H9 (cell line): Measurements from ENCODE around the gene MTA1. TPM values are rescaled to one million over a fixed set of nuclear protein-coding genes. Genes with fewer than 3 reads are reported as not detected.
A peak's percentile ranks its signal among the peaks of the same experiment; 100 is the strongest.

Experiments used
- DNase-seq: peaks from one replicate; pipeline ENCODE4 v3.0.0-alpha.2; 2017
- H2AFZ ChIP-seq: one replicate; pipeline ENCODE4 v1.6.1; 2013; ENCODE audit warnings: mild to moderate bottlenecking, low read length, control low read depth, moderate library complexity
- H2AK5ac ChIP-seq: 2 replicates; pipeline ENCODE4 v1.6.1; 2013; ENCODE audit warnings: low read length, control low read depth, mixed read lengths; ENCODE audit not compliant: insufficient read length
- H2BK120ac ChIP-seq: one replicate; pipeline ENCODE4 v1.6.1; 2013; ENCODE audit warnings: low read depth, mild to moderate bottlenecking, low read length, control low read depth, inconsistent platforms; ENCODE audit not compliant: poor library complexity, severe bottlenecking
- H2BK12ac ChIP-seq: 2 replicates; pipeline ENCODE4 v1.6.1; 2013; ENCODE audit warnings: low read length, control low read depth, mixed read lengths, low read depth; ENCODE audit not compliant: insufficient read length
- H2BK15ac ChIP-seq: 2 replicates; pipeline ENCODE4 v1.6.1; 2013; ENCODE audit warnings: low read depth, low read length, control low read depth
- H2BK20ac ChIP-seq: one replicate; pipeline ENCODE4 v1.6.1; 2013; ENCODE audit warnings: low read depth, mild to moderate bottlenecking, low read length, control low read depth, inconsistent platforms; ENCODE audit not compliant: poor library complexity, severe bottlenecking
- H2BK5ac ChIP-seq: 2 replicates; pipeline ENCODE4 v1.6.1; 2013; ENCODE audit warnings: low read length, control low read depth, mixed read lengths; ENCODE audit not compliant: insufficient read length
- H3K14ac ChIP-seq: 2 replicates; pipeline ENCODE4 v1.6.1; 2013; ENCODE audit warnings: low read length, control low read depth; ENCODE audit not compliant: insufficient read depth
- H3K18ac ChIP-seq: 2 replicates; pipeline ENCODE4 v1.6.1; 2013; ENCODE audit warnings: low read depth, mild to moderate bottlenecking, mixed read lengths, low read length, control low read depth; ENCODE audit not compliant: insufficient read length
- H3K23ac ChIP-seq: 2 replicates; pipeline ENCODE4 v1.6.1; 2013; ENCODE audit warnings: low read length, control low read depth, mixed read lengths, low read depth; ENCODE audit not compliant: insufficient read length
- H3K23me2 ChIP-seq: 2 replicates; pipeline ENCODE4 v1.6.1; 2013; ENCODE audit warnings: low read depth, mild to moderate bottlenecking, mixed read lengths, low read length, control low read depth; ENCODE audit not compliant: insufficient read length, poor library complexity, severe bottlenecking
- H3K27ac ChIP-seq: 2 replicates; pipeline ENCODE4 v1.5.1; 2013; ENCODE audit warnings: low read length, control low read depth, mixed read lengths, low read depth; ENCODE audit not compliant: insufficient read length
- H3K27me3 ChIP-seq: 2 replicates; pipeline ENCODE4 v1.6.1; 2013; ENCODE audit warnings: low read length, control low read depth, inconsistent platforms; ENCODE audit not compliant: insufficient read depth
- H3K4ac ChIP-seq: 2 replicates; pipeline ENCODE4 v1.6.1; 2013; ENCODE audit warnings: low read depth, mild to moderate bottlenecking, control low read depth, inconsistent platforms, low read length, moderate library complexity
- H3K4me1 ChIP-seq: 2 replicates; pipeline ENCODE4 v1.6.1; 2013; ENCODE audit warnings: low read length, control low read depth, inconsistent platforms; ENCODE audit not compliant: insufficient read depth
- H3K4me2 ChIP-seq: 2 replicates; pipeline ENCODE4 v1.6.1; 2013; ENCODE audit warnings: low read length, control low read depth, mixed read lengths; ENCODE audit not compliant: insufficient read length, insufficient read depth
- H3K56ac ChIP-seq: 2 replicates; pipeline ENCODE4 v1.6.1; 2013; ENCODE audit warnings: low read depth, mild to moderate bottlenecking, mixed read lengths, low read length, control low read depth; ENCODE audit not compliant: insufficient read length
- H3K79me1 ChIP-seq: 2 replicates; pipeline ENCODE4 v1.6.1; 2013; ENCODE audit warnings: low read depth, mild to moderate bottlenecking, moderate library complexity, low read length, control low read depth, inconsistent platforms; ENCODE audit not compliant: insufficient read depth, poor library complexity, severe bottlenecking
- H3K79me2 ChIP-seq: 2 replicates; pipeline ENCODE4 v1.6.1; 2013; ENCODE audit warnings: low read length, control low read depth, inconsistent platforms; ENCODE audit not compliant: insufficient read depth
- H3K9ac ChIP-seq: 2 replicates; pipeline ENCODE4 v1.6.1; 2013; ENCODE audit warnings: low read length, control low read depth, mixed read lengths; ENCODE audit not compliant: insufficient read length; ENCODE audit errors: extremely low read depth
- H3K9me3 ChIP-seq: one replicate; pipeline ENCODE4 v1.6.1; 2013; ENCODE audit warnings: low read depth, low read length, inconsistent platforms; ENCODE audit not compliant: control insufficient read depth
- H3T11ph ChIP-seq: one replicate; pipeline ENCODE4 v1.6.1; 2013; ENCODE audit warnings: mild to moderate bottlenecking, low read length, control low read depth, inconsistent platforms
- H4K20me1 ChIP-seq: one replicate; pipeline ENCODE4 v1.6.1; 2013; ENCODE audit not compliant: control insufficient read depth, insufficient read length, insufficient read depth
- H4K5ac ChIP-seq: 2 replicates; pipeline ENCODE4 v1.6.1; 2013; ENCODE audit warnings: low read depth, mild to moderate bottlenecking, mixed read lengths, low read length, control low read depth; ENCODE audit not compliant: insufficient read length
- H4K8ac ChIP-seq: replicated peaks from 2 replicates; pipeline ENCODE4 v1.6.1; 2013; ENCODE audit warnings: low read length, control low read depth, mixed read lengths, low read depth; ENCODE audit not compliant: insufficient read length
- H4K91ac ChIP-seq: 2 replicates; pipeline ENCODE4 v1.6.1; 2013; ENCODE audit warnings: low read depth, mild to moderate bottlenecking, moderate library complexity, mixed read lengths, low read length, control low read depth; ENCODE audit not compliant: insufficient read length
- H3K27ac Mint-ChIP-seq, 3 experiments: 2 replicates in 2 of 3; 3 replicates in 1 of 3; pipeline ENCODE4 v1.8.0; 2020 to 2021; ENCODE audit warnings: mixed read lengths in 3 of 3, mild to moderate bottlenecking in 1 of 3, moderate library complexity in 1 of 3
- H3K27me3 Mint-ChIP-seq: 2 replicates; pipeline ENCODE4 v1.8.0; 2021; ENCODE audit warnings: low read depth, mild to moderate bottlenecking, moderate library complexity, mixed read lengths
- H3K36me3 Mint-ChIP-seq, 3 experiments: 2 replicates in 2 of 3; 3 replicates in 1 of 3; pipeline ENCODE4 v1.8.0; 2020 to 2021; ENCODE audit warnings: low read depth in 3 of 3, mixed read lengths in 3 of 3; ENCODE audit not compliant: insufficient read depth in 1 of 3
- H3K4me1 Mint-ChIP-seq, 2 experiments: 2 replicates each; pipeline ENCODE4 v1.8.0; 2020; ENCODE audit warnings: mixed read lengths in 2 of 2
- H3K4me3 Mint-ChIP-seq, 2 experiments: 2 replicates in 1 of 2; 3 replicates in 1 of 2; pipeline ENCODE4 v1.8.0; 2020 to 2021; ENCODE audit warnings: mild to moderate bottlenecking in 2 of 2, mixed read lengths in 2 of 2, moderate library complexity in 1 of 2
- H3K9me3 Mint-ChIP-seq, 2 experiments: 2 replicates in 1 of 2; 3 replicates in 1 of 2; pipeline ENCODE4 v1.8.0; 2020; ENCODE audit warnings: mild to moderate bottlenecking in 2 of 2, mixed read lengths in 2 of 2, moderate library complexity in 1 of 2
- CTCF ChIP-seq: fragments of 200-600 bp; sonication (generic); conservative IDR thresholded peaks from 3 replicates; pipeline ENCODE4 v1.8.0; 2021; ENCODE audit warnings: antibody characterized with exemption, mild to moderate bottlenecking
- WGBS: extraction: QIAGEN DNeasy Blood & Tissue Kit; methylation state at CpG from one replicate; pipeline ENCODE4 v1.1.7; 2013; ENCODE audit warnings: missing lambda C conversion rate, low lambda C conversion rate, mixed read lengths; ENCODE audit not compliant: insufficient read length; ENCODE audit errors: extremely low coverage; 5-methylcytosine and 5-hydroxymethylcytosine counted together
- total RNA-seq: library from RNA; stranded (reverse); gene quantifications from 2 replicates; pipeline ENCODE4 v1.2.1, GENCODE V29; 2021

MTA1 gene
- total RNA-seq, 1 experiment from 2014 or later, result 230 TPM

- Histone ChIP-seq H2BK12ac (no peak overlapping the region), H3K79me1 (no peaks in the 10 kb centered on the region), H2BK120ac (no peak overlapping the region), H3K79me2 (no peaks in the 10 kb centered on the region), H3K14ac (no peak overlapping the region), H2BK5ac (no peak overlapping the region), H2BK15ac (no peak overlapping the region), H4K20me1 (no peaks in the 10 kb centered on the region), H2AK5ac (no peak overlapping the region), H3K9me3 (no peaks in the 10 kb centered on the region), H4K5ac (no peak overlapping the region), H3T11ph (no peak overlapping the region), H3K27me3 (no peaks in the 10 kb centered on the region; the same call in 1 of the 2 replicates), H3K23me2 (peaks cover 2% of the 10 kb centered on the region), H3K56ac (no peak overlapping the region), H3K18ac (no peak overlapping the region), H4K91ac (no peak overlapping the region), H3K4ac (no peak overlapping the region), H3K23ac (no peak overlapping the region), H3K27ac (no peak overlapping the region), H3K9ac (no peak overlapping the region), H3K4me1 (no peaks in the 10 kb centered on the region), H2AFZ (no peak overlapping the region), H2BK20ac (no peak overlapping the region), H4K8ac (no peak overlapping the region), H3K4me2 (no peak overlapping the region)
- Mint-ChIP-seq H3K4me3 (no peak overlapping the region), H3K27me3 (peaks cover 41% of the 10 kb centered on the region), H3K4me1 (no peaks in the 10 kb centered on the region), H3K9me3 (peaks cover 0 to 16% of the 10 kb centered on the region in 2 experiments; a peak in 3 of 5 replicates), H3K36me3 (no peaks in the 10 kb centered on the region; a peak in 1 of 7 replicates), H3K27ac (no peak overlapping the region; a peak in 1 of 7 replicates)
- DNase-seq, result peak; percentile 20
- TF ChIP-seq CTCF, result no peak
- WGBS, result no CpG with 5 or more reads among the region's 17 CpGs
Observed at GRCh38 chr14:105507247-105507646, 87.6 kb downstream of the MTA1 start.
